Pericardium fibroblast (primary cell): ENCODE results near the gene ECI2. TPM values are rescaled to one million over a fixed set of nuclear protein-coding genes. Genes with fewer than 3 reads are reported as not detected.

ENCODE experiments used
- total RNA-seq: library from RNA; depleted of rRNA; stranded (reverse); fragments of >200 nt; gene quantifications from 2 replicates; pipeline ENCODE4 v1.2.3, GENCODE V29; 2015

Gene ECI2, protein sequence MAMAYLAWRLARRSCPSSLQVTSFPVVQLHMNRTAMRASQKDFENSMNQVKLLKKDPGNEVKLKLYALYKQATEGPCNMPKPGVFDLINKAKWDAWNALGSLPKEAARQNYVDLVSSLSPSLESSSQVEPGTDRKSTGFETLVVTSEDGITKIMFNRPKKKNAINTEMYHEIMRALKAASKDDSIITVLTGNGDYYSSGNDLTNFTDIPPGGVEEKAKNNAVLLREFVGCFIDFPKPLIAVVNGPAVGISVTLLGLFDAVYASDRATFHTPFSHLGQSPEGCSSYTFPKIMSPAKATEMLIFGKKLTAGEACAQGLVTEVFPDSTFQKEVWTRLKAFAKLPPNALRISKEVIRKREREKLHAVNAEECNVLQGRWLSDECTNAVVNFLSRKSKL
- total RNA-seq = 48.0 and 50.2 TPM in 2 replicates

GRCh38 chr6:4134841-4135664 lies at the start of gene ECI2:
Gene ECI2 (minus strand): TSS chr6:4135575. CDS start chr6:4135560, 15 bp downstream.

GRCh38 chr6:4078691-4079471 lies 56.5 kb downstream of the ECI2 start, which contains the start of gene FAM217A:
Gene FAM217A (minus strand): TSS chr6:4079137. CDS start chr6:4077414, 1,723 bp downstream.

Other genes with a start within 250 kb of the ECI2 start
- gene FAM217A, start 56.4 kb downstream of the ECI2 start, total RNA-seq = not detected in 2 replicates